ENCODE data around the gene HOXB3. TPM values are rescaled to one million over a fixed set of nuclear protein-coding genes. Genes with fewer than 3 reads are reported as not detected.

Gene HOXB3
- total RNA-seq, 1 donor from 2014 or later: not detected

DNA sequence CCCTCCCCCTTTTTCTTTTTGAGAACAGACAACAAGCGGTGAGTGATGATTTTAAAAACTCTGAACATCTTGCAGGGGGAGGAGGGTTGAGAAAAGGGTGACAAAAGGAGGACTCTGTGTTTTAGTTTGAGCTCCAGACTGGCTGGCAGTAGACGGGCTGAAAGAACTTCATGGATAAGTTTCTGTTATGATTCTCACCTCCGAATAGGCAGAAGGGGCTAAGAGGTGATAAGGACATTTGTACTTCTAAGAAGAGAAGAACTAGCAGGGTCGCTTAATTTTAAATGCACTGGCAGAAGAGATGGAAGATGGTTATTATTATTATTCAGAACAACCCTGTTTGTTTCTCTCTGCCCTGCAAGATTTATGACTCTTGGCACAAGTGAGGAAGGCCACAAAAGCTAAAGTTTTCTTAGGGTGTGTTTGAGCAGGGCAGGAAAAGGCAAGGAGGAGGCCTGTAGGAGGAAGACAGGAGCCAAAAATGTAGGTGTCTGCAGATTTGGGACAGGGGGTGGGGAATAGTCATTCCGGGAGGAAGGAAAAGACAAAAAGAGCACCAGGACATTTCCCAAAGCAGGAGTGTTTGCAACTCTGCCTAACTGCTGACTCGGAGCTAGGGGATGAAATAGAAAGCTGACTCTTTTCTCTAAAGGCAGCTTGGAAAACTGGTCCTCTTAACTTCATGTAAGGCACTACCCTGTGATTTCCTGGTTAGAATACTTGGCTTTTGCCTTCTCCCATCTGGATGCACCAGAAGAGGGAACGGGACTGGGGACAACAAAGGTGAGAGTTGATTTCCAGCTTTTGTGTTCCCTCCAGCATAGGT, 33.3 kb downstream of the HOXB3 start:
- no peaks in the 10 kb centered on the region for H3K9me3 ChIP-seq (ENCODE audit: low read depth)
- Mint-ChIP-seq H3K36me3 (no peaks in the 10 kb centered on the region), H3K9me3 (peaks cover 3% of the 10 kb centered on the region), H3K27ac (no peak overlapping the region), H3K4me3 (no peak overlapping the region), H3K27me3 (ENCODE audit: insufficient read depth, low read depth) (peaks cover 97% of the 10 kb centered on the region), H3K4me1 (no peaks in the 10 kb centered on the region)
- peaks cover 100% of the 10 kb centered on the region for H3K27me3 ChIP-seq
- H3K4me2 ChIP-seq: no peak overlapping the region
- H3K79me2 ChIP-seq (ENCODE audit: low read depth): no peaks in the 10 kb centered on the region
- peaks cover 11% of the 10 kb centered on the region for H3F3A ChIP-seq (ENCODE audit: low read depth)
- no peak overlapping the region for H3K4me3 ChIP-seq
- TF ChIP-seq EZH2phosphoT487 (IDR thresholded peaks at IDR 0.05) (no peak), CTCF (IDR thresholded peaks at IDR 0.05) (no peak), EZH2 (IDR thresholded peaks at IDR 0.05) (peak; percentile 86)
- no peak overlapping the region for H3K27ac ChIP-seq
- no peaks in the 10 kb centered on the region for H3K4me1 ChIP-seq
- H3K36me3 ChIP-seq: no peaks in the 10 kb centered on the region
- H2AFZ ChIP-seq (replicated peaks): no peak overlapping the region
- no peak overlapping the region for H3K9ac ChIP-seq
- DNase-seq (ENCODE audit: low spot score): no peak
- peaks cover 94% of the 10 kb centered on the region for H4K20me1 ChIP-seq (ENCODE audit: low read depth)

DNA sequence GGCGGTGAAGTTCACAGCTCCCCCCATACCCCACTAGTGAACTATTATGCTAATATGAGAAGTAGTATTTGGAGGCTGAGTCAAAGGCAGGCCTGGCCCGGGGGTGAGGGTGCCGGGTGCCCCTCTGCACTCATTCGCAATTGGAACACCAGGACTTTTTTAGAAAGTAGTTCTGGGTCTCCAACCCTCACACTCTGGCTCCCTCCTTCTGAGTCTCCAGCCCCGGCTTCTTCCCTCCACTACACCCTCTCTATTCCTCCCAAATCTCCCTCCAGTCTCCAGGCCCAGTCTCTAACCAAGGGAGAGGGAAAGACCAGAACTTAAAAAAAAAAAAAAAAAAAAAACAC, 33.8 kb downstream of the HOXB3 start:
- Mint-ChIP-seq H3K9me3 (peaks cover 2% of the 10 kb centered on the region), H3K36me3 (no peaks in the 10 kb centered on the region), H3K27ac (no peak overlapping the region), H3K4me3 (no peak overlapping the region), H3K27me3 (ENCODE audit: insufficient read depth, low read depth) (peaks cover 97% of the 10 kb centered on the region), H3K4me1 (no peaks in the 10 kb centered on the region)
- TF ChIP-seq CTCF (IDR thresholded peaks at IDR 0.05) (no peak), EZH2phosphoT487 (IDR thresholded peaks at IDR 0.05) (peak; percentile 12)
- Histone ChIP-seq H2AFZ (replicated peaks) (no peak overlapping the region), H3K4me1 (no peaks in the 10 kb centered on the region), H3K79me2 (ENCODE audit: low read depth) (no peaks in the 10 kb centered on the region), H3F3A (ENCODE audit: low read depth) (peaks cover 11% of the 10 kb centered on the region), H3K9ac (no peak overlapping the region), H3K27me3 (peaks cover 100% of the 10 kb centered on the region), H3K4me3 (no peak overlapping the region), H3K27ac (no peak overlapping the region), H3K4me2 (no peak overlapping the region), H4K20me1 (ENCODE audit: low read depth) (peaks cover 94% of the 10 kb centered on the region), H3K9me3 (ENCODE audit: low read depth) (no peaks in the 10 kb centered on the region), H3K36me3 (no peaks in the 10 kb centered on the region)
- DNase-seq (ENCODE audit: low spot score): no peak

DNA sequence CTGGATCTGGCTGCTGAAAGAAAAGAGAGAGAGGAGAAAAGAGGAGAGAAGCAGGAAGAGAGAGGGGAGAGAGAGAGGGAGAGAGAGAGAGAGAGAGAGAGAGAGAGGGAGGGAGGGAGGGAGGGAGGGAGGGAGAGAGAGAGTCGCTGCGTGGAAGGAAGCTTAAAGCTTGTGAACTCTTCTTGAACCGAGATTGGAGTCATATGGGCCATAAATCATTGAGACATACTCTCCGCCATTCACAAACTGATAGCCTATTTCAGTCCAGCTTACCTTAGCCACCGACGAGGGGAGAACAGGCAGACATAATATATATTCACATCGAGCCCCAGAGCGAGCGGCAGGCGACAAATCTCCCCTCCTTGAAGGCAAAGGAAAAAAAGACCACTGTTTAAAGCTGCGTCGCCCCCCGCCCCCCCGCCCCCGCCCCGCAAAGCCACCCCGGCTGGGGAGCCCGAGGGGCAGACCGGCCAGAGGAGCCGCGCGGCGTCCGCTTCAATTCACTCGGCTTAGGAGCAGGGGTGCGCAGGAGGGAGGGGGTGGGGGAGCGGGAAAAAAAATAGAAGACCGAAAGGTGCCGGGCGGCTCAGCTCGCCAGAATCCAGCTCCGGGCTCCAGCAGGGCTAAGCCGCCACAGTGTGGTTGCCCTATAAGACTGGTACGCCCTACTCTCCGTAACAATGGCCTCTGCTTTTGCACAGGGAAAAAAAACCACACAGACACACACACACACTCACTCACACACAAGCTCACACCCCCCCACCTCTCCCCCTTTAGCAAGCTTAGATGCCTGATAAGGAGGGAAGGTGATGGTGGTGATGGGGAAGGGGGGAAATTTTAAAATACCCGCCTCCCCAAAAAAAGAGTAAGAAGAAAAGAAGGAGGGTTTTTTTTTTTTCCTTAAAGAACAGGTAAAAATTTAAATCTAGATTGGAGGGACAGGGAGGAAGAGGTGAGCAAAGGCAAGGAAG, 34.5 kb downstream of the HOXB3 start:
- no peaks in the 10 kb centered on the region for H3K4me1 Mint-ChIP-seq
- no peak overlapping the region for H3K4me2 ChIP-seq
- TF ChIP-seq CTCF (IDR thresholded peaks at IDR 0.05) (no peak), EZH2phosphoT487 (IDR thresholded peaks at IDR 0.05) (peak; percentile 81), EZH2 (IDR thresholded peaks at IDR 0.05) (peak; percentile 84)
- peaks cover 95% of the 10 kb centered on the region for H4K20me1 ChIP-seq (ENCODE audit: low read depth)
- peaks cover 100% of the 10 kb centered on the region for H3K27me3 ChIP-seq
- H3K27me3 Mint-ChIP-seq (ENCODE audit: insufficient read depth, low read depth): peaks cover 95% of the 10 kb centered on the region
- no peaks in the 10 kb centered on the region for H3K79me2 ChIP-seq (ENCODE audit: low read depth)
- H3K27ac Mint-ChIP-seq: no peak overlapping the region
- no peaks in the 10 kb centered on the region for H3K36me3 ChIP-seq
- H3K9me3 ChIP-seq (ENCODE audit: low read depth): no peaks in the 10 kb centered on the region
- H3K27ac ChIP-seq: no peak overlapping the region
- no peak overlapping the region for H3K4me3 Mint-ChIP-seq
- H3K9me3 Mint-ChIP-seq: no peaks in the 10 kb centered on the region
- no peak overlapping the region for H3K4me3 ChIP-seq
- no peak overlapping the region for H2AFZ ChIP-seq (replicated peaks)
- peak; percentile 68 for DNase-seq (ENCODE audit: low spot score)
- no peaks in the 10 kb centered on the region for H3K36me3 Mint-ChIP-seq
- H3K4me1 ChIP-seq: no peaks in the 10 kb centered on the region
- H3F3A ChIP-seq (ENCODE audit: low read depth): peaks cover 11% of the 10 kb centered on the region
- H3K9ac ChIP-seq: no peak overlapping the region

Data from neural progenitor cell (in vitro differentiated cells).